ENCODE data around the gene GAN.
A peak's percentile ranks its signal among the peaks of the same experiment; 100 is the strongest.

The GAN gene, protein sequence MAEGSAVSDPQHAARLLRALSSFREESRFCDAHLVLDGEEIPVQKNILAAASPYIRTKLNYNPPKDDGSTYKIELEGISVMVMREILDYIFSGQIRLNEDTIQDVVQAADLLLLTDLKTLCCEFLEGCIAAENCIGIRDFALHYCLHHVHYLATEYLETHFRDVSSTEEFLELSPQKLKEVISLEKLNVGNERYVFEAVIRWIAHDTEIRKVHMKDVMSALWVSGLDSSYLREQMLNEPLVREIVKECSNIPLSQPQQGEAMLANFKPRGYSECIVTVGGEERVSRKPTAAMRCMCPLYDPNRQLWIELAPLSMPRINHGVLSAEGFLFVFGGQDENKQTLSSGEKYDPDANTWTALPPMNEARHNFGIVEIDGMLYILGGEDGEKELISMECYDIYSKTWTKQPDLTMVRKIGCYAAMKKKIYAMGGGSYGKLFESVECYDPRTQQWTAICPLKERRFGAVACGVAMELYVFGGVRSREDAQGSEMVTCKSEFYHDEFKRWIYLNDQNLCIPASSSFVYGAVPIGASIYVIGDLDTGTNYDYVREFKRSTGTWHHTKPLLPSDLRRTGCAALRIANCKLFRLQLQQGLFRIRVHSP

DNA sequence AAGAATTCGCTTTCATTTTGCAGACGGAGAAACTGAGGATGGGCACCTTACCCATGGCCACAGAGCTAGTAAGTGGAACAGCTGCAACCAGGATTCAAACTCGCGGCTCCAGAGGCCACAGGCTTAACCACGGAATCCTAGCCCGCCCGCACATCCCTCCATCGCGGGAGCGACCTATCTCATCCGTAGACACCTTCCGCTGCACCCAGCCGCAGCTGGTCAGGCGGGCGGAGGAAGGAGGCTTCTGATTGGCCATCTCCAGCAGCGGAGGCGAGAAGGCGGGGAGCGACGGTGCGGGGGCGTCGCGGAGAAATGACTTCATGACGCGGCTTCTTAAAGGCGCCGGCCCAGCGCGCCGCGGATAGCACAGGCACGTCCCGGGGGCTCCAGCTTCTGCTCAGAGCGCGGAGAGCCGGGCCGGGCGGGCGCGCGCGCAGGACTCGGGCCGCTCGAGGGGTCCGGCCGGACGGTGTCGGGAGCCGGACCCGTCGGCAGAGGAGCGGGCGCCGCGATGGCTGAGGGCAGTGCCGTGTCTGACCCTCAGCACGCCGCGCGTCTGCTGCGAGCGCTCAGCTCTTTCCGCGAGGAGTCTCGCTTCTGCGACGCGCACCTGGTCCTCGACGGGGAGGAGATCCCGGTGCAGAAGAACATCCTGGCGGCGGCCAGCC, at the start of gene GAN:
GAN (plus strand) TSS at position 360 of the 668 bp plus-strand sequence; CDS start at position 512, 152 bp downstream.
- DNase-seq (ENCODE audit: low read depth in 3 of 3, low spot score in 1 of 3) = peak; percentile 77 to 87 (median 86)

DNA sequence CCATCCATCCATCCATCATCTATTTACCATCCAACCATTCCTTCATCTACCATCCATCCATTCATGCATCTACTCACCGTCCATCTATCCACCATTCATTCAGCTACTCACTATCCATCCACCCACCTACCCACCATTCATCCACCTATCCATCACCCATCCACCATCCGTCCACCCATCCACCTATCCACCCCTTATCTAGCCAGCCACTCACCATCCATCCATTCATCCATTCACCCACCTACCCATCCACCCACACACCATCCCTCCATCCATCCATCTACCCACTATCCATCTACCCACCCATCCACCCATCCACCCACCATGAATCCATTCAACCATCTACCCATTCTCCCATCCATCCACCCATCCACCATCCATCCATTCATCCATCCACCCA, 49.7 kb upstream of the GAN start:
- DNase-seq (ENCODE audit: low read depth in 3 of 3, low spot score in 1 of 3) = no peak

DNA sequence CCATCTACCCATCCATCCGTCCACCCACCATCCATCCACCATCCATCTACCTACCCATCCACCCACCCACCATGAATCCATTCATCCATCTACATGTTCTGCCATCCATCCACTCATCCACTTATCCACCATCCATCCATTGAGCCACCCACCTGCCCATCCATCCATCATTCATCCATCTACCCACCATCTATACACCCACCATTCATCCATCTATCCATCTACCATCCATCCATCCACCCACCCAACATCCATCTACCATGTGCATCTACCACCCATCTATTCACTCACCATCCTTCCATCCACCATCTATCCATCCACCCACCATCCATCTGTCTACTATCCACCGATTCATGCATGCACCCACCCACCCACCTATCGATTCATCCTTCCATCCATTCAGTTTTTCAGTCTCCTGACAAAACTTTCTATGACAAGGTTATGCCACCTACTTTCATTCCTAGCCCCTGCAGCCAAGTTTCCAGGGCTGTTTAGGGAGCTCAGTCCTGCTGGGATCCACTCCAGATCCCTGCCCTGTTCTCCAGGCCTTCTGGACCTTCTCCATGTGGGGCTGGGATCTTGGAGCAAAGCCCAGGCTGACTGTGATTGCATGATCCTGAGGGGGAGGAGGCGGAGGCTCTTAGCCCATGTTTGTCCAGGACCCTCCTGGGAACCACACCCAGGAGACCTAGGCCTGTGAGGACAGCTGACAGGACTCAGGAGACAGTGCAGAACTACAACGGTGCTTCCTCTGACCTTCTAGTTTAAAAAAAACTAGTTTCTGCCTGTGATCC, 48.9 kb upstream of the GAN start:
- no peak for DNase-seq (ENCODE audit: low read depth in 3 of 3, low spot score in 1 of 3)

DNA sequence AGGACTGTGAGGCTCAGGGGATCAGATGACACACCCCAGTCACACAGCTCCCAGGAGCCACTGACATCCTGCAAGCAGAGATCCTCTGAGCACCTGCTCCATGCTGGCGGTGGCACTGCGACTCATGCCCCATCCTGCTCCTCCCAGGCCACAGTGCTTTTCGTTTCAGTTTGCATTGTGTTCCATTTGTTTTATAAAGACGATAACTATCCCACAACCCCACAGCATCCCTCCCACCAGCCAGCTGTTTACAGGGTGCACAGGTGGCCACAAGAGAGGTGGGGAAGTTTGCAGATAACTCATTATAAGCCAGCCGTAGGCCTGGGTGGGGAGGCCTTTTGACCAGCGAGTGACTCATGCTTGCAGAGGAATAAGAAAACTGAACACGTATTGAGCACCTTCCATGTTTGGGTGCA, 48.1 kb upstream of the GAN start:
- no peak for DNase-seq (ENCODE audit: low read depth in 3 of 3, low spot score in 1 of 3)

DNA sequence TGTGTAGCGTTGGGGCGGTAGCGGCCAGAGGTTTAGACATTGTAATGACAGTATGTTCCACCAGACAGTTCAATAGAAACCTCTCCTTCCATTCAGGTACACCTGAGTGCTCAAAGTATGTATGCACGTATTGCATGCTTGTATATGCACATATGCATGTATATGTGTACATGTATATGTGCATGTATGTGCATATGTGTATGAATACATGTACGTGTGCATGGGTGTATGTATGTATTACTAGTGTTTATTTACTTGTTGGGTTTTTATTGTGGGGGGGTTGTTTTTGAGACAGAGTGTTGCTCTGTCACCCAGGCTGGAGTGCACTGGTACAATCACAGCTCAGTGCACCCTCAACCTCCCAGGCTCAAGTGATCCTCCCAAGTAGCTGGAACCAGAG, 46.3 kb upstream of the GAN start:
- DNase-seq (ENCODE audit: low read depth in 3 of 3, low spot score in 1 of 3) = no peak

DNA sequence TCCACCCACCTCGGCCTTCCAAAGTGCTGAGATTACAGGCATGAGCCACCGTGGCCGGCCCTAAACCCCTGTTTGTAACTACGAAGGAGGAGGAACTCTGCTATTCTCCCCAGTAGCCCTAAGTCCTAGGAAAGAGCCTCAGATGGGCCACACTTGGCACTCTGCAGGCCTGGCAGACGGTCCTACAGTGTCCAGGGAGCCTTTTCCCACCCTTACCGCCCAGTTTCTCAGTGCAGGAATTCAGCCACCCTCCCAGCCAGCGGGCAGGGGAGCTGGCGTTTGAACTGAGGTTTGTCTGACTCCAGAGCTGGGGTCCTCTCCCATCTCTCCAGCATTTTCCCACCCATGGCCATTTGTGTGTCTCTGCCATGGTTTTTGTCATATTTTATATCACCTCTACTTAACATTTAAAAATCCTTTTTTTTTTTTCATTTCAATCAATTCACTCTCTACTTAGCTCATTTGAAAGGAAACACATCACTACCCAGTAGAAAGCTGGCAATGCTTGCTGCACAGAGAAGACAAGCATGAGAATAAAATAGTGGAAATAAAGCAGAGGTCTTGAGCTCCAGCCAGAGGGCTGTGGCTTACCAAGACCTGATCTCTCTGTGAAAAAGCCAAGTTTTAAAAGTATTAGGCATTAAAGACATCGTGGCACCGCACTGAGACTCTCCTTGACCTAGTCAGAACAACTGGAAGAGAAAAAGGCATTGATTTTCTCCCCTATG, 41.4 kb upstream of the GAN start:
- no peak for DNase-seq (ENCODE audit: low read depth in 3 of 3, low spot score in 1 of 3)

DNA sequence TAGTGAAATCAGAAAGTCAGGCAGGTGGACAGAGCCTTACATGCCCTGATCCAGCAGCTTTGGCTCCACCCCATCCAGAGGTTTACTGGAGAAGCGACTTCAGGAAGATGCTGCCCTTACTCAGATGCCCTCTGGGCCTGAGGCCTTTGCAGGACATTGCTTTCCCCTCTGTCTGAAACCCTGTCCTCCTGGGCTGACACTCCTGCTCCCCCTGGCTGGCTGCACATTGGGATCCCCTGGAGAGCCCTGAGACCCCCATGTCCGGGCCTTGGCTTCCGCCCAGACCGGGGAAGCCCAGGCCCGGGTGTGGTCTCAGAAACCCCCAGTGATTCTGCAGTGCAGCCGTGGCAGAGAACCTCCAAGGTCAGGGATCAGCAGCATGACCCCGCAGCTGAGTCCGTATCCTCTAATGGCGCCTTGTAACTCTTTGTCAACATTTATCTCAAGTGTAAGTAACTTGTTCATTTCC, 39.7 kb upstream of the GAN start:
- DNase-seq (ENCODE audit: low read depth in 3 of 3, low spot score in 1 of 3) = no peak

DNA sequence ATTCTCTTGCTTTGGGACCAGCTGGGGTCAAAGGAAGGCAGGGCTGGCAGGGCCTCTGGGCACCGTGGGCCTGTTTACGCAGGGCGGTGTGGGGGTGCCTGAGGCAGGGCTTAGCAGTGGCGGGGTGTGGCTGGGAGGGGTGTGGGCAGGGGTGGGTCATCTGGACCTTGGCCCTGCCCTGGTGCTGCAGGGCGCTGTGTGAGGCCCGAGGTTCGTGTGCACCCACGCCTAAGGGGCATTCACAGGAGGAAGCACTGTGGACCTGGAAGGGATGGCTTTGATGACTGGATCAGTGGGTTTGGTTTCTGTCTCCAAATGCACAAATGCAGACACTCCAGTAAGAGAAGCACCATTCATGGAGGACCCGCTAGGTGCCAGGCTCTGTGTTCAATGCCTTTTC, 39.0 kb upstream of the GAN start:
- DNase-seq (ENCODE audit: low read depth in 3 of 3, low spot score in 1 of 3) = no peak

DNA sequence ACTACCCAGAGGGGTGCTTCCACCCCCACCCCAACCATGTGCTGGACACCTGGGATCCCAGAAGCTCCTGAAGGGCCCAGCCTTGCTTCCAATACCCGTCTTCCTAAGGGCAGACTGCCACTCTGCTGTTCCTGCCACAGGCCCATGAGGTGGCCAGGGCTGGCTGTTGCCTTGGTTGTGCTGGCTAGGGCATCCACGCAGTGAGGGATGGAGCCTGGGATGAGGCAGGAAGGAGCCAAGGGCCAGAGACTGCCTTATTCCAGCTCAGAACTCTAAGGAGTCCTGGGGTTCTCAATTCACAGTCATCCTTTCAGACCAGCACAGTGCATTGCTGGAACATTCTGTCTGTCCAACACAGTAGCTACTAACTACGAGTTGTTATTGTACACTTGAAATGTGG, 38.4 kb upstream of the GAN start:
- DNase-seq (ENCODE audit: low read depth in 3 of 3, low spot score in 1 of 3) = no peak

DNA sequence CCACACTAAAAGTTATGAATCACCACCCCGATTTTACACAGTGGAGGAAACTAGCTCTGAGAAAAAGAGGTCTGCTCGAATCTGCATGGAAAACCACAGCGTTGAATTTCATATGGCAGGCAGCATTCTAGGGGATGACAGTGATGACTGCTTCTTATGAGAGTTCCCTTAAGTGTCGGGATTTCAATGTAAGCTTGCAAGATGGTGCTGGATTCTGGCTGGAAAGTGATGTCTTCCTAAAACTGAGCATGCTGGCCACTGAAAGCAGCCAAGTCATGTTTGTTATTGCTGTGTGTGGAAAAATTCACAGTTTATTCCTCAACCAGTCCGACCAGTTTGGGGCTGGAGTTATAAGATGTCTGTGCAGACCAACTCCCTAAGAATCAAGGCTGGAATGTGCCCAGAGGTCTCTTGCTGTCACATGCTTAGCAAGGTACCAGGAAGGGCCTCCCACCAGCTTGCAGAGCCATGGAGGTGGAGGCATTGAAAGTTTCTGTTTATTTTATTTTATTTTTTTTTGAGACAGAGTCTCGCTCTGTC, 37.2 kb upstream of the GAN start:
- no peak for DNase-seq (ENCODE audit: low read depth in 3 of 3, low spot score in 1 of 3)

DNA sequence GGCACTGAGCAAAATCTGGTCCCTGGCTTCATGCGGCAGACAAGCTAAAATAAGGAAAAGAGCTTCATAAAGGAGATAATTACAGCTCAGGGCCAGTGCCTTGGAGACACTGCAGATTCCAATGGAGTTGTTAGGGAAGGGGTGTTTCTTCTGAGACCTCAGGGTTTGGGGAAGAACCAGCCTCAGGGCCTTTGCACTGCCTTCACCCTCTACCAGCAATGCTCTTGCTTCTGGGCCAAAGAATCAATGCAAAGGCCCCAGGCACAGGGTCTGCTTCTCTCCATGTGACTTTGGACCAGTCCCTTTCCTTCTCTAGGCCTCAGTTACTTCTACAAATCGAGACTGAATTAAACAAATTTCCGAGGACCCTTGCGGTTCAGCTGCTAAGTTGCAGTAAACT, 36.2 kb upstream of the GAN start:
- DNase-seq (ENCODE audit: low read depth in 3 of 3, low spot score in 1 of 3) = no peak

DNA sequence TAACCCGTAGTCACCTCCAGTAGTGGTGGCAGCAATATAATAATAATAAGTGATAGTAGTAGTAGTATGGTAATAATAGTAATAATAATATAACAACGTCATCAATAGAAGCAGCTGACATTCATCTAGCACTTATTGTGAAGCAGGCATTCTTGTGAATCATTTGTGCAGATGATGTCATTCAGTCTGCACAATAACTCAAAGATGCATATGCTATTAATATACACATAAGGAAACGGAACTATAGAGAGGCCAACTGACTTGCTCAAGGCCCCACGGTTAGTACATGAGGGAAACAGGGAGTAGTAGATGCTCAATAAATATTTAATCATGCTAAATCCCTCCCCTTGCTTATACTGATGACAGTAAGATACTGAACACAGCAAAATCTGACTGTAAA, 35.4 kb upstream of the GAN start:
- no peak for DNase-seq (ENCODE audit: low read depth in 3 of 3, low spot score in 1 of 3)

DNA sequence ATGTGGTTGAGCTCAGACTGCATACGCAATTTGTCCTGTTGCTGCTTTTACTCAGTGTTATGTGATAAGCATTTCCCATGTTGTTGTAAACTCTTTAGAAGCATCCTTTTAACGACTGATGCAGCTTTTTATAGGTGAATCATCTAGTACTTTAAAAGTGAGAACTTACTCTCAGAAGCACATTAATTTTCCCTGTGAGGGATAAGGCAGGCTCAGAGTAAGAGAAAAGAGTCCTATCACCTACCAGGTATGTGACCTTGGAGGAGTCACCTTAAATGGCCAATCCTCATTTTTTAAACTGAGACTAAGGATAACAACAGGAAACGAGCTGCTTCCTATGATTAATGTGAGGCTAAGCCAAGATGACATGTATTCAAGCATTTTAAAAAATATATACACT, 34.4 kb upstream of the GAN start:
- no peak for DNase-seq (ENCODE audit: low read depth in 3 of 3, low spot score in 1 of 3)

DNA sequence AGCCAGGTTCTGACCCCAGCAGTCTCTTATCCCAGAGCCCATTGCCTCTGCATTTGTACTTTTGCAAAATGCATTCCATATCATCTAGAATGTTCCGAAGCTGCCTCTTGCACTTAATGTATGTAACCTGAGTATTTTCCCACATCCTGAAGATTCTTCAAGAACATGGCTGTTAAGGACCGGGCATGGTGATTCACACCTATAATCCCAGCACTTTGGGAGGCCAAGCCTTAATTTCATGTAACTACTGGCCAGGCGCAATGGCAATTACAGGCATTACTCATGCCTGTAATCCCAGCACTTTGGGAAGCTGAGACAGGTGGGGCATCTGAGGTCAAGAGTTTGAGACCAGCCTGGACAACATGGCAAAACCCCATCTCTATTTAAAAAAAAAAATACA, 31.7 kb upstream of the GAN start:
- no peak for DNase-seq (ENCODE audit: low read depth in 3 of 3, low spot score in 1 of 3)

DNA sequence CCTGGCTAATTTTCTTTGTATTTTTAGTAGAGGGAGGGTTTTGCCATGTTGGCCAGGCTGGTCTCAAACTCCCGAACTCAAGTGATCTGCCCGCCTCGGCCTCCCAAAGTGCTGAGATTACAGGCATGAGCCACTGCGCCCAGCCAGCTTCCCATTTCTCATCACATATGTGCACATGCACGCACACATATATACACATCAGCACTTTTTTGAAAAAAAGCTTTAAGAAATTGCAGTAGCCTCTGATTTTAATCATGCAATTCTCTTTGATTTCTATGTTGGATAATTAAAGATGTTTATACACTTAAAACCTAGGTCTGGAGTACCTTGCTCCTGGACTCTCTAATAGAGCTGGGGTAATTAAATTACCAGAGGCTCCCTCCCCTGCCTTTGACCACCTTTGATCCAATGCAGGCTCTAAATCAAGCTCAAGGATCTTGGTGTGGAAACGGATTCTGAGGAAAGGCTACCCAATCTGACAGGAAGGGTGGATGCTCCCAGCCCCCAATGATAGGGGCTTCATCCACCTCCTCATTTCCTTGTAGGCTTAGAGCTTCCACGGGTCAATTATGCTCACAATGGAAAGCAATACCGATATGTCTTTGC, 29.7 kb upstream of the GAN start:
- DNase-seq (ENCODE audit: low read depth in 3 of 3, low spot score in 1 of 3) = no peak

DNA sequence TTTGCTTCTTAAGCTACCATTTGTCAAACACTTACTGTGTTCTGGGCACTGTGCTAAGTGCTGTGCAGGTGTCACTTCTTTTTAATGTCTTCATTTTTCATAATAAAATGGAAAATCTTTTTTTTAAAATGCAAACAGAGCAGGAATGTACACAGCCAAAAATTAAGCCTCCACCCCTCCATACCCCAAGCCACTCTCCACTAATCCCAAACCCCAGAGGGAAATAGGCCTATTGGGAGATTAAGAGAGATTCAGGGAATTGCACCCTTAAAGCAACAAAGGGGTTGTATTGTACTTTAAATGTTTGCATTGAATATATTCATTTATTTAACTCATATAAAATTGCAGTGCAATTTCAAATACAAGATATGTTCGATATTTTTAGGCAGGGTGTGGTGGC, 28.6 kb upstream of the GAN start:
- no peak for DNase-seq (ENCODE audit: low read depth in 3 of 3, low spot score in 1 of 3)

DNA sequence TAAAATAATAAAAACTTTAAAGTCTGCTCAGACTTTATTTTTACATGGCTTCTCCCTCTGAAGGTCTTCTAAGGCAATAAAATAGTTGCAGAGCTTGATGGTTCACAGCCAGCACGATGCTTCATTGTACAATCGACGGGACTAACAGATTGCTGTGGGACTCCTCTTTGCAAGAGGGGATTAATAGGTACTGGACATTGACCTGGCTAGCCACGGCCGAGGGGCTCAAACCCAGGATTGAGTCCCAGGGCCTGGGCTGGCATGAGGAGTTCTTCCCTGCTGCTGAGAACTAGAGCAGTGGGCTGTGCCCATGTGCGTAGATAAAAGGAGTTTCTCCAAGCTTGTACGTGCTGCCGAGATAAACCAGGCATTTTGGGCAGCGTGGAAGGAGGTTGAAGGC, 23.6 kb upstream of the GAN start:
- no peak for DNase-seq (ENCODE audit: low read depth in 3 of 3, low spot score in 1 of 3)

DNA sequence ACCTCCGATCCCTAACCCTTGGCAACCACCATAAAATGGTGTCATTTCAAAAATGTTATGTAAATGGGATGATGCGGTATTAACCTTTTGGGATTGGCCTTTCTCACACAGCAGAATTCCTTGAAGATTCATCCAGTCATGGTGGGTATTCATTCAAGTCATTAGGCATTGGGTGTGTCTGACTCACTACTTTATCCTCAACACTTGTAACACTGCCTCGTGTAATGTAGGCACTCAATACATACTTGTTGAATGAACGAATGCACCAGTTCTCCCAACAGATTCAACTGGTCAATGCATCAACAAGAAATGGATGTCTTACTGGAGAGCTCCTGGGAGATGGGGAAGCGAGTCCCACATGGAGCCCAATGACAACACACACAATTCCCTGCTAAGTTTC, 21.8 kb upstream of the GAN start:
- DNase-seq (ENCODE audit: low read depth in 3 of 3, low spot score in 1 of 3) = no peak

DNA sequence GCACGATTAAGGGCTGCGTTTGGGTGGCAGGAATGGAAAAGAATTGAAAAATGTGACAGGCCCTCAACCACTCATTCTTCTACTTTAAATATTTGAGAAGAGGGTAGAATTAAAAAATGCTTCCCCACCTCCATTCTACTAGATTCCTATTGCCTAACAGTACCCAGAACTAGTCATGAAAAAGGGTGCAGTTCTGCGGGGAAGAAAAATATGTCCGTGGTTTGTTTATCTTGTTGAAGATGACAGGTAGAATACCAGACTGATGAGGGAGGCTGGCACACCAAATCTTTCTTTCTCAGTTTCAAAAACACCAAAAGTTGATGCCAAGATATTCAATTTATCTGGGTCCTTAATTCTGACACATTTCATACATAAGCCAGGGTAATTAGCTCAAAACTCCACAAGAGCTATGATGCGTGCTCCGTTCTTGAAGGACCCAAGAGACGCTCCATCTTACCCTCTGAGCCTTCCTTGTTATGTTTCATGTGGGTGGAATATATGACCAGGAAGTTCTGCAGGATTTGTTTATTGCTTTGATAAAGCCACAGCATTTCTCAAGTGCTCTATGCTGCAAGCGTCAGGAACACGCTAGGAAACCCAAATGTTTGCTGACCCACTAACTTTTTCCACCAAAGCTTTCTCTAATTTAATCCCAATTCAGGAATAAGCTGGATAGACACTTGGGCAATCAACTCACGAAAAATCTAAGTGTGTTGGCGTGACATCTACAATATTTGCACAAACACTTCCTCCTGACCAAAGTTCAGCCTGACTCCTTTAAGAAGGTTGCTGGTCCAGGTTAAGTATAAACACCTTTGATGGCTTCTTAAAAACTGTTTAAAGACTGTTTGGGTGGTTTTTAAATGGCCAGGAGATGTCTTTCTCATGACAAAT, 20.6 kb upstream of the GAN start:
- DNase-seq (ENCODE audit: low read depth in 3 of 3, low spot score in 1 of 3) = no peak
